GM18505 (cell line): Measurements from ENCODE around the gene MSLN.
"Not testable (repeated sequence)": the region's sequence is repeated elsewhere in the genome, so short reads cannot be mapped to it uniquely, and the experiment has no call there.

ENCODE experiments used
- ATAC-seq: cut with Tn5 transposase; IDR thresholded peaks from one replicate; pipeline ENCODE4 v1.9.1; 2021; ENCODE audit not compliant: unreplicated experiment
- POLR2A ChIP-seq: IDR thresholded peaks from 4 replicates; pipeline ENCODE4 v1.6.1; 2011; ENCODE audit warnings: borderline replicate concordance; ENCODE audit not compliant: insufficient read depth, insufficient read length; ENCODE audit errors: extremely low read depth

Gene MSLN

GRCh38 chr16:760545-761343, at the start of gene MSLN:
Gene MSLN (plus strand): TSS chr16:760734. CDS start chr16:762681, 1,947 bp downstream.
- no peak for ATAC-seq

DNA sequence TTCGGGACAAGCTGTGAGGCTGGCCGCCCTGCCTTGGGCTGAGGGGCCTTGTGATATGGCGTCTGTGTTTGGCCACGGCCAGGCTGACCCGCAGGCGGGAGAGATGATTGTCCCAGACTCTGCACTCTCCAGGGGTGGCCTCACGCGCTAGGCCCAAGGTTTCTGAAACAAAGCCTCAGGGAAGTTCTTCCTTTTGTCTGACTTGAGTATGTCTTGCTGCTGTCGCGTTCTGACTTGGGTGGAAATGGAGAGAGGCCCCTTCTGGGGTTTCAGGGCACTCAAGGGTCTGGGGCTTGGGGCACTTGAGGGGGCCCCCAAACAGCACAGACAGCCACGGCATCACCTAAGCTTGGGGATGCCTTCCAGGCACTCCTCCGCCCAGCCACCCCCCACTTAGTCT, 49.5 kb upstream of the MSLN start:
- TF ChIP-seq POLR2A, result no peak
- ATAC-seq, result no peak

More at GRCh38 chr16:760545-761343, at the start of gene MSLN:
- no peak for TF ChIP-seq POLR2A

- no peak for ATAC-seq
Observed at GRCh38 chr16:711548-712320, 48.8 kb upstream of the MSLN start.

GRCh38 chr16:712740-713250, 47.7 kb upstream of the MSLN start:
- not testable (repeated sequence) for ATAC-seq

More at GRCh38 chr16:711548-712320, 48.8 kb upstream of the MSLN start:
- no peak for TF ChIP-seq POLR2A

DNA sequence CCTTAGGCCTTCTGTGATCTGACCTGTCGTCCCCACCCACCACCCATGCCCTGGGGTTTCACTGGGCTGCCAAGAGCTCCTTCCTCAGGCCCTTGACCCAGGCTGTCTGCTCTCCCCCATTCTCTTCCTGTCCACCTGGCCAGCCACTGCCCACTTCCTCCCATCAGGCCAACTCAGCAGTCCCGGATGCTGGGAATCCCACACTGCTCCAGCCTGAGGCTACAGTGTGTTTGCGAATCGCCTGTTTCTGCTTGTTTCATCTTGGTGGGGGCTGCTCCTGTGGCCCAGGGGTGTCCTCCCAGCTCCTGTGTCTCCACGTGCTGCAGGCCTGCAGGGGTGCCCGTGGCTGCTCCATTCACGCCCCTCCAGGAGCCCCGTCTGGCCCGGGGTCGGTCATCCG, 46.5 kb upstream of the MSLN start:
- TF ChIP-seq POLR2A, result no peak
- ATAC-seq, result no peak

DNA sequence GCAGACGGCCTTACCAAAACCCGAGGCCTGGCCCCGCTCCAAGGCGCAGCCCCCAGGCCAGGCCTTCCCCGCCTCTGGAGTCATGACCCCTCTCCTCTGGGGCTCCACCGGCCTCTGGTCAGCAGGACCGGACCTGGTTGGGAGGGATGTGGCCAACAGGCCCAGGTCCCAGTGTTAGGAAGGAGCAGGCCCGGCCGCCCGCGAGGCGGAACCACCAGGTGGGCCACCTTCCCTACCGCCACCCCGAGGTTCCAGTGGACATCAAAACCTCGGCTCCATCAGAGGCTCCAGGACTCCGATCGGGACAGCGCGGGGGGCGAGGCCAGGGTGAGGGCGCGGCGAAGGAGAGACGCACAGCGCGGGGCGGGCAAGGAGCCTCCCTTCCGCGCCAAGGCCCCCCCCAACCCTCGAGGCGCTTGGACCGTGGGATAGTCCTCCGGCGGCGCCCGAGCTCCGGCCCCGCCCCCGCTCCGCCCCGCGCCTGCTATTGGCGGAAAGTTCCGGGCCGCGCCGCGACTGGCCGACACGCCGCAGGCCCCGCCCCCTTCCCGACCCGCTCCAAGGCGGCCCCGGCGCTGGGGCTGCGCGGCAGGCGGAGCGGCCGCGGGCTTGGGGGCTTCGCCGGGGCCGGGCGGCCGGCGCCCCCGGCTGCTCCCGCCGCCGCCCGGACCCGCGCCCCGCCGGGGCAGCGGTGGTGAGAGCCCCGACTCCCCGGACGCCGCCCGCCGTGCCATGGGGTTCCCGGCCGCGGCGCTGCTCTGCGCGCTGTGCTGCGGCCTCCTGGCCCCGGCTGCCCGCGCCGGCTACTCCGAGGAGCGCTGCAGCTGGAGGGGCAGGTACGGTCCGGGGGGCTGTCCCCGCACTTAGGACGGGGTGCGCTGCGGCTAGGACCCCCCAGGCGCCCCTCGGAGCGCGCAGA, 45.7 kb upstream of the MSLN start, which contains the start of gene METRN:
Gene METRN (plus strand): TSS at position 561 of the 919 bp plus-strand sequence. CDS start 172 bp downstream, at position 733.
- no peak for TF ChIP-seq POLR2A
- peak; percentile 57 for ATAC-seq

- no peak for TF ChIP-seq POLR2A
- peak; percentile 16 for ATAC-seq
Observed at GRCh38 chr16:715477-716199, 44.9 kb upstream of the MSLN start.

- ATAC-seq, result no peak
- TF ChIP-seq POLR2A, result no peak
Observed at GRCh38 chr16:716200-716568, 44.4 kb upstream of the MSLN start.

DNA sequence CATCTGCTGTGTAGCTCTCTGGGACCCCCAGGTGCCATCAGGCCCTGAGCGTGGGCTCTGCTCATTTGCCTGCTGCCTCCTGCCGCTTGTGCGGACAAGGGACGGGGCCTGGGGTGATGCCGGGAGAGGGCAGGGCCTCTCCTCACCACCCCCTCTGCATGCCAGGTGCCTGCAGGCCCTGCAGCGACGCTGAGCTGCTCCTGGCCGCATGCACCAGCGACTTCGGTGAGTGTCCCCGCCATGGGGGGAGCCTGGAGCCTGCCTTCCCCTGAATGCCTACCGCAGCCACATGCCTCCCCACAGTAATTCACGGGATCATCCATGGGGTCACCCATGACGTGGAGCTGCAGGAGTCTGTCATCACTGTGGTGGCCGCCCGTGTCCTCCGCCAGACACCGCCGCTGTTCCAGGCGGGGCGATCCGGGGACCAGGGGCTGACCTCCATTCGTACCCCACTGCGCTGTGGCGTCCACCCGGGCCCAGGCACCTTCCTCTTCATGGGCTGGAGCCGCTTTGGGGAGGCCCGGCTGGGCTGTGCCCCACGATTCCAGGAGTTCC, 43.7 kb upstream of the MSLN start:
- no peak for ATAC-seq
- TF ChIP-seq POLR2A, result no peak

DNA sequence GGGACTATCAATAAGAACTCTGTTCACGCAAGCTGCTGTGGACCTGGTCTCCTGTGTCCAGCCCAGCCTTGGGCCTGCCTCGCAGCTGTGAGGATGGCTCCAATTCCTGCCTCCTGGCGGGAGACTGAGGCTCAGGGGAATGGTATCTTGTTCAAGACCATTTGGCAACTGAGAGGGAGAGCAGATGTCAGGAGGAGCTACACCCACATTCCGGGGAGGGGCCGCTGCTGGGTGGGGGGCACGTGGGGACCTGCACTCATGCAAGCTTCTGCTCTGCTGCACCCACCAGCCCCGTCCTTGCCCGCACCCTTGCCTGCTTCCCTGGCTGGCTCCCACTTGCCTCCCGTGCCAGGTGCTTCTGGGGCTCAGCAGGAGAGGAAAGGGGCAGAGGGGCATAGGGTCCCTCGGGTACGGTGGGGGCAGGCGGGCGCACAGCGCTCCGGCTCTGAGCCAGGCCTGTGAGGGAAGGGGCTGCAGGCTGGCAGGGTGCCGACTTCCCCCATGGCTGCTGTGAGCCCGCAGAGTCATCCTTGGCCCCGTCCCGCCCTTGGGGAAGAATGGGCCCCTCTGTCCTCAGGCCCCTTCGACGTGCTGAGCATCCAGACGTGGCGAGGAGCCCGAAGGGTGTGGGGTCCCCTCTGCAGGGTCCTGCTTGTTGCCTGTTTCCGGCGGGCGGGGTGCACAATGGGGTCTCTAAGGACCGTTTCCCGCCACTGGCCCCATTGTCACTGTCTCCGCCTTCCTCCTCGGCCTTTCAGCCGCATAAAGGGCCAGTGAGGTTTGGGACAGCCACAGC, 42.9 kb upstream of the MSLN start:
- ATAC-seq, result no peak
- TF ChIP-seq POLR2A, result no peak

DNA sequence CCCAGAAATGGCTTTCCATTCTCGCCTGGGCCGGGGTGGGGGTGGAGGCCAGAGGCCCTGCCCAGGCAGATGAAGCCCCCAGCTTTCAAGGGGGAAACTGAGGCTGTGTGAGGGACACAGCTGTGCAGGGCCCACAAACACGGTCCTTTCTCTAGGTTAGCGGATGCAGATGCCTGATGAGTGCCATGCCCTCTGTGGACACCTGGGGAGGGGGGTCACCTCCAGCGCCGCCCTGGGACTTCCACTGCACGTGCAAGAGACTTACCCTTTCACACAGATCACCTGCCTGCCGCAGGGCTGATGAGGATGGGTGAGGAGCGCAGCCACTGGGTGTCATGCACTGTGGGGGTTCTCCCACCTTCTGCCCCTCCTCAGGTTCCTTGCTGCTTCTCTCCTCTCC, 42.1 kb upstream of the MSLN start:
- peak; percentile 17 for TF ChIP-seq POLR2A
- ATAC-seq, result no peak
